Right lobe of liver (tissue), 6 donors: ENCODE results near the gene GGTA1. TPM values are rescaled to one million over a fixed set of nuclear protein-coding genes. Genes with fewer than 3 reads are reported as not detected.

Experiments used
- ATAC-seq, 4 donors: fragments of 200-7000 bp; cut with Tn5 transposase; one replicate each; pipeline ENCODE4 v1.9.1; 2020; ENCODE audit warnings: mild to moderate bottlenecking in 4 of 4, moderate library complexity in 4 of 4
- DNase-seq, 3 donors: peaks; one replicate each; pipeline ENCODE4 v3.0.0-alpha.2; 2020
- H3K27ac ChIP-seq, 3 donors: fragments of 200-600 bp; one replicate each; pipeline ENCODE4 v1.8.0; 2022
- H3K27me3 ChIP-seq, 2 donors: fragments of 200-600 bp; one replicate each; pipeline ENCODE4 v1.8.0; 2022
- H3K36me3 ChIP-seq, 4 donors: fragments of 200-600 bp; sonication (generic) in 1 of 4; one replicate each; pipeline versions ENCODE4 v1.5.1 to v1.8.0; 2017 to 2022; ENCODE audit warnings: control low read depth in 1 of 4
- H3K4me1 ChIP-seq, 4 donors: fragments of 200-600 bp; sonication (generic) in 1 of 4; one replicate each; pipeline versions ENCODE4 v1.5.1 to v1.8.0; 2017 to 2022; ENCODE audit warnings: control low read depth in 1 of 4
- H3K4me3 ChIP-seq, 3 donors: fragments of 200-600 bp; one replicate each; pipeline ENCODE4 v1.8.0; 2022
- H3K9me3 ChIP-seq, 4 donors: fragments of 200-600 bp; sonication (generic) in 1 of 4; one replicate each; pipeline versions ENCODE4 v1.5.1 to v1.8.0; 2017 to 2022; ENCODE audit warnings: control low read depth in 1 of 4
- CTCF ChIP-seq, 4 donors: fragments of 200-600 bp in 3 of 4; fragments of 450-650 bp in 1 of 4; IDR thresholded peaks; one replicate each; pipeline versions ENCODE4 v1.5.1 to v1.8.0; 2016 to 2022; ENCODE audit warnings: antibody characterized with exemption in 4 of 4, mild to moderate bottlenecking in 2 of 4
- POLR2A ChIP-seq: fragments of 450-650 bp; IDR thresholded peaks from one replicate; pipeline ENCODE4 v1.6.1; 2017; ENCODE audit warnings: antibody characterized with exemption, mild to moderate bottlenecking
- WGBS: methylation state at CpG from one replicate; pipeline ENCODE4 v1.1.6; 2018; ENCODE audit warnings: low coverage, low lambda C conversion rate; ENCODE audit not compliant: insufficient coverage; ENCODE audit errors: missing lambda C conversion rate; 5-methylcytosine and 5-hydroxymethylcytosine counted together
- intact Hi-C, 2 donors: fragments of 100-400 bp; cut with DNase I; formaldehyde crosslinking; loops; one replicate each; pipeline versions ENCODE4 v1.11.2 to v1.14.1; 2022
- total RNA-seq, 6 experiments: library from RNA; depleted of rRNA in 2 of 6; stranded (reverse); fragments of >200 nt in 2 of 6; fragmentation: NEBNext Ultra II Directional in 3 of 6; extraction: Animal tissue kit (Norgen Biotek cat#: 25700) in 3 of 6; gene quantifications; one replicate each; pipeline versions ENCODE4 v1.1.0 to v1.2.4, GENCODE V29; 2016 to 2023
- donor health status: DM: no; HTN: yes; CAD: no.
- donor health status: DM: no; HTN: no; CAD: no.
- donor health status: DM: no; HTN: no; CAD: no.
- donor health status: DM: no; HTN: yes; CAD: no.
- donor health status: DM: no; HTN: yes; CAD: no.

GGTA1 gene
- total RNA-seq, 6 experiments from 2014 or later: 0.43 to 3.5 (median 1.5) TPM

- H3K27ac ChIP-seq: no peak overlapping the region
Measured at GRCh38 chr9:121510766-121511550, 11.3 kb upstream of the GGTA1 start.

GRCh38 chr9:121509180-121509579, 9.5 kb upstream of the GGTA1 start:
- Histone ChIP-seq H3K27ac (no peak overlapping the region), H3K27me3 (no peaks in the 10 kb centered on the region), H3K9me3 (no peaks in the 10 kb centered on the region), H3K4me3 (no peak overlapping the region), H3K36me3 (no peaks in the 10 kb centered on the region), H3K4me1 (no peaks in the 10 kb centered on the region)
- no peak for TF ChIP-seq CTCF (IDR thresholded peaks at IDR 0.05)
- no peak for TF ChIP-seq POLR2A
- ATAC-seq: no peak
- WGBS: 81% methylated on average over 3 of the region's 5 CpGs
- no peak for DNase-seq
- intact Hi-C loops: no loop called here

More at GRCh38 chr9:121510766-121511550, 11.3 kb upstream of the GGTA1 start:
- H3K9me3 ChIP-seq: no peaks in the 10 kb centered on the region
- TF ChIP-seq POLR2A (no peak), CTCF (IDR thresholded peaks at IDR 0.05) (no peak)
- no peaks in the 10 kb centered on the region for H3K27me3 ChIP-seq
- H3K4me1 ChIP-seq: no peaks in the 10 kb centered on the region
- ATAC-seq: peak in 3 of 4 donors; percentile 36 to 70 (median 57)
- no peak for DNase-seq
- no peaks in the 10 kb centered on the region for H3K36me3 ChIP-seq
- 53% methylated on average over 9 of the region's 15 CpGs for WGBS
- intact Hi-C loops: no loop called here
- no peak overlapping the region for H3K4me3 ChIP-seq

- Histone ChIP-seq H3K4me3 (no peak overlapping the region), H3K36me3 (no peaks in the 10 kb centered on the region), H3K27me3 (no peaks in the 10 kb centered on the region), H3K4me1 (no peaks in the 10 kb centered on the region), H3K9me3 (no peaks in the 10 kb centered on the region), H3K27ac (no peak overlapping the region)
- ATAC-seq: no peak
- no peak for DNase-seq
- intact Hi-C loops: no loop called here
- TF ChIP-seq CTCF (IDR thresholded peaks at IDR 0.05) (no peak), POLR2A (no peak)
Measured at GRCh38 chr9:121508415-121508814, 8.8 kb upstream of the GGTA1 start.

GRCh38 chr9:121505903-121506735, 6.5 kb upstream of the GGTA1 start:
- no peaks in the 10 kb centered on the region for H3K36me3 ChIP-seq
- no peak for DNase-seq
- no peak overlapping the region for H3K27ac ChIP-seq
- H3K4me3 ChIP-seq: no peak overlapping the region
- no peaks in the 10 kb centered on the region for H3K4me1 ChIP-seq
- TF ChIP-seq CTCF (IDR thresholded peaks at IDR 0.05): no peak
- no peak for TF ChIP-seq POLR2A
- peak in 2 of 4 donors; percentile 33 to 44 for ATAC-seq
- H3K9me3 ChIP-seq: no peaks in the 10 kb centered on the region
- 52% methylated on average over 9 of the region's 12 CpGs for WGBS
- peaks cover 0 to under 1% of the 10 kb centered on the region in 2 donors for H3K27me3 ChIP-seq
- intact Hi-C loops: no loop called here
